ENCODE data around the gene BEX2. TPM values are rescaled to one million over a fixed set of nuclear protein-coding genes. Genes with fewer than 3 reads are reported as not detected.

Gene BEX2
- total RNA-seq, 1 donor from 2014 or later, result 46.6 TPM

GRCh38 chrX:103347682-103348397 lies 37.0 kb upstream of the BEX2 start:
- H3K4me3 ChIP-seq (ENCODE audit: low read depth, low read length), result no peak overlapping the region
- H3K27me3 ChIP-seq (ENCODE audit: control insufficient read depth, insufficient read depth, low read length), result no peaks in the 10 kb centered on the region
- no peak for FAIRE-seq
- H3K36me3 ChIP-seq (ENCODE audit: control insufficient read depth, insufficient read depth, low read length), result no peaks in the 10 kb centered on the region
- TF ChIP-seq, protein P1, sequence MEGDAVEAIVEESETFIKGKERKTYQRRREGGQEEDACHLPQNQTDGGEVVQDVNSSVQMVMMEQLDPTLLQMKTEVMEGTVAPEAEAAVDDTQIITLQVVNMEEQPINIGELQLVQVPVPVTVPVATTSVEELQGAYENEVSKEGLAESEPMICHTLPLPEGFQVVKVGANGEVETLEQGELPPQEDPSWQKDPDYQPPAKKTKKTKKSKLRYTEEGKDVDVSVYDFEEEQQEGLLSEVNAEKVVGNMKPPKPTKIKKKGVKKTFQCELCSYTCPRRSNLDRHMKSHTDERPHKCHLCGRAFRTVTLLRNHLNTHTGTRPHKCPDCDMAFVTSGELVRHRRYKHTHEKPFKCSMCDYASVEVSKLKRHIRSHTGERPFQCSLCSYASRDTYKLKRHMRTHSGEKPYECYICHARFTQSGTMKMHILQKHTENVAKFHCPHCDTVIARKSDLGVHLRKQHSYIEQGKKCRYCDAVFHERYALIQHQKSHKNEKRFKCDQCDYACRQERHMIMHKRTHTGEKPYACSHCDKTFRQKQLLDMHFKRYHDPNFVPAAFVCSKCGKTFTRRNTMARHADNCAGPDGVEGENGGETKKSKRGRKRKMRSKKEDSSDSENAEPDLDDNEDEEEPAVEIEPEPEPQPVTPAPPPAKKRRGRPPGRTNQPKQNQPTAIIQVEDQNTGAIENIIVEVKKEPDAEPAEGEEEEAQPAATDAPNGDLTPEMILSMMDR (IDR thresholded peaks at IDR 0.05; ENCODE audit: insufficient read depth, low read length, severe bottlenecking), result no peak
- no peak for DNase-seq (ENCODE audit: low read depth)

- DNase-seq (ENCODE audit: low read depth), result no peak
- H3K27me3 ChIP-seq (ENCODE audit: control insufficient read depth, insufficient read depth, low read length), result no peaks in the 10 kb centered on the region
- TF ChIP-seq, protein P1 (IDR thresholded peaks at IDR 0.05; ENCODE audit: insufficient read depth, low read length, severe bottlenecking), result no peak
- FAIRE-seq, result no peak
- H3K4me3 ChIP-seq (ENCODE audit: low read depth, low read length), result no peak overlapping the region
- no peaks in the 10 kb centered on the region for H3K36me3 ChIP-seq (ENCODE audit: control insufficient read depth, insufficient read depth, low read length)
These were observed 33.8 kb upstream of the BEX2 start for GRCh38 chrX:103344606-103345005.

- DNase-seq (ENCODE audit: low read depth), result peak; percentile 48
These were observed 32.3 kb upstream of the BEX2 start for GRCh38 chrX:103343105-103343504.

GRCh38 chrX:103338663-103339062 lies 27.9 kb upstream of the BEX2 start:
- Histone ChIP-seq H3K36me3 (ENCODE audit: control insufficient read depth, insufficient read depth, low read length) (no peaks in the 10 kb centered on the region), H3K27me3 (ENCODE audit: control insufficient read depth, insufficient read depth, low read length) (no peaks in the 10 kb centered on the region), H3K4me3 (ENCODE audit: low read depth, low read length) (no peak overlapping the region)
- TF ChIP-seq, protein P1 (IDR thresholded peaks at IDR 0.05; ENCODE audit: insufficient read depth, low read length, severe bottlenecking), result no peak
- FAIRE-seq (peak; percentile 7), DNase-seq (ENCODE audit: low read depth) (no peak)

More at GRCh38 chrX:103343105-103343504, 32.3 kb upstream of the BEX2 start:
- Histone ChIP-seq H3K27me3 (ENCODE audit: control insufficient read depth, insufficient read depth, low read length) (no peaks in the 10 kb centered on the region), H3K36me3 (ENCODE audit: control insufficient read depth, insufficient read depth, low read length) (no peaks in the 10 kb centered on the region), H3K4me3 (ENCODE audit: low read depth, low read length) (no peak overlapping the region)
- TF ChIP-seq, protein P1 (IDR thresholded peaks at IDR 0.05; ENCODE audit: insufficient read depth, low read length, severe bottlenecking), result peak; percentile 51
- no peak for FAIRE-seq

- FAIRE-seq (no peak), DNase-seq (ENCODE audit: low read depth) (no peak)
- no peaks in the 10 kb centered on the region for H3K36me3 ChIP-seq (ENCODE audit: control insufficient read depth, insufficient read depth, low read length)
- no peak overlapping the region for H3K4me3 ChIP-seq (ENCODE audit: low read depth, low read length)
- H3K27me3 ChIP-seq (ENCODE audit: control insufficient read depth, insufficient read depth, low read length), result no peaks in the 10 kb centered on the region
- TF ChIP-seq, protein P1 (IDR thresholded peaks at IDR 0.05; ENCODE audit: insufficient read depth, low read length, severe bottlenecking), result no peak
These were observed 20.0 kb upstream of the BEX2 start for GRCh38 chrX:103330681-103331288.

Data from bronchial epithelial cell (primary cell).